Neural cell (in vitro differentiated cells): ENCODE measurements around the gene PLA2G2C. TPM values are rescaled to one million over a fixed set of nuclear protein-coding genes. Genes with fewer than 3 reads are reported as not detected.

Experiments
- H2AFZ ChIP-seq: fragments of 200-600, 300-800 bp; sonication (generic), shearing (Covaris generic); 2 replicates; pipeline ENCODE4 v1.6.0; 2014; ENCODE audit warnings: low read depth, mild to moderate bottlenecking, antibody characterized with exemption, low read length, moderate library complexity
- H3F3A ChIP-seq: fragments of 200-600 bp; shearing (Covaris generic); 2 replicates; pipeline ENCODE4 v1.6.1; 2016; ENCODE audit warnings: mild to moderate bottlenecking, moderate library complexity, mixed read lengths, antibody characterized with exemption, low read length; ENCODE audit not compliant: insufficient read depth, poor library complexity, severe bottlenecking
- H3K27ac ChIP-seq: fragments of 200-600, 300-800 bp; sonication (generic), shearing (Covaris generic); 2 replicates; pipeline ENCODE4 v1.5.1; 2014; ENCODE audit warnings: mild to moderate bottlenecking, low read length, moderate library complexity
- H3K27me3 ChIP-seq: fragments of 300-800, 200-600 bp; sonication (generic), shearing (Covaris generic); 2 replicates; pipeline ENCODE4 v1.6.0; 2014; ENCODE audit warnings: mild to moderate bottlenecking, low read depth, low read length, moderate library complexity; ENCODE audit not compliant: insufficient read depth
- H3K36me3 ChIP-seq: fragments of 300-800, 200-600 bp; sonication (generic), shearing (Covaris generic); 2 replicates; pipeline ENCODE4 v1.5.1; 2014; ENCODE audit warnings: mild to moderate bottlenecking, antibody characterized with exemption, low read length, moderate library complexity; ENCODE audit not compliant: insufficient read depth
- H3K4me2 ChIP-seq: fragments of 300-800, 200-600 bp; sonication (generic), shearing (Covaris generic); 2 replicates; pipeline ENCODE4 v1.6.0; 2014; ENCODE audit warnings: mild to moderate bottlenecking, low read length
- H3K4me3 ChIP-seq: fragments of 300-800, 200-600 bp; sonication (generic), shearing (Covaris generic); 2 replicates; pipeline ENCODE4 v1.5.1; 2014; ENCODE audit warnings: mild to moderate bottlenecking, low read length, moderate library complexity
- H3K79me2 ChIP-seq: fragments of 200-600 bp; shearing (Covaris generic); replicated peaks from 2 replicates; pipeline ENCODE4 v1.6.0; 2014; ENCODE audit warnings: mild to moderate bottlenecking, low read length, moderate library complexity; ENCODE audit not compliant: insufficient read depth
- H3K9ac ChIP-seq: fragments of 300-800, 200-600 bp; sonication (generic), shearing (Covaris generic); 2 replicates; pipeline ENCODE4 v1.6.1; 2016; ENCODE audit warnings: mild to moderate bottlenecking, low read length, mixed read lengths
- H3K9me2 ChIP-seq: fragments of 200-600 bp; shearing (Covaris generic); 2 replicates; pipeline ENCODE4 v1.6.1; 2016; ENCODE audit warnings: mild to moderate bottlenecking, low read length, mixed read lengths; ENCODE audit not compliant: insufficient read depth
- H3K9me3 ChIP-seq: fragments of 200-600, 300-800 bp; sonication (generic), shearing (Covaris generic); 2 replicates; pipeline ENCODE4 v1.6.1; 2016; ENCODE audit warnings: mild to moderate bottlenecking, mixed run types, low read length, moderate library complexity, mixed read lengths
- H4K20me1 ChIP-seq: fragments of 200-600 bp; shearing (Covaris generic); 2 replicates; pipeline ENCODE4 v1.6.1; 2016; ENCODE audit warnings: mild to moderate bottlenecking, mixed run types; ENCODE audit not compliant: insufficient read depth
- EP300 ChIP-seq: fragments of 450-650 bp; conservative IDR thresholded peaks from 2 replicates; pipeline ENCODE4 v1.6.1; 2014; ENCODE audit warnings: antibody characterized with exemption, mild to moderate bottlenecking, moderate library complexity; ENCODE audit not compliant: poor library complexity, severe bottlenecking
- EZH2 ChIP-seq: fragments of 200-600, 300-800 bp; shearing (Covaris generic), sonication (generic); IDR thresholded peaks from 2 replicates; pipeline ENCODE4 v1.6.1; 2014; ENCODE audit warnings: antibody characterized with exemption, low read length, borderline replicate concordance, mild to moderate bottlenecking; ENCODE audit not compliant: insufficient read depth, poor library complexity, severe bottlenecking
- MXI1 ChIP-seq: fragments of 450-650 bp; conservative IDR thresholded peaks from 2 replicates; pipeline ENCODE4 v1.6.1; 2014; ENCODE audit warnings: antibody characterized with exemption, mild to moderate bottlenecking; ENCODE audit not compliant: poor library complexity, severe bottlenecking
- POLR2AphosphoS5 ChIP-seq: IDR thresholded peaks from 2 replicates; pipeline ENCODE4 v1.6.1; 2012
- RAD21 ChIP-seq: fragments of 450-650 bp; conservative IDR thresholded peaks from 2 replicates; pipeline ENCODE4 v1.6.1; 2014; ENCODE audit warnings: antibody characterized with exemption, mild to moderate bottlenecking, moderate library complexity
- SMC3 ChIP-seq: fragments of 450-650 bp; conservative IDR thresholded peaks from 2 replicates; pipeline ENCODE4 v1.6.1; 2014; ENCODE audit warnings: antibody characterized with exemption, mild to moderate bottlenecking, moderate library complexity; ENCODE audit not compliant: poor library complexity
- TAF1 ChIP-seq: IDR thresholded peaks from 2 replicates; pipeline ENCODE4 v1.6.1; 2012; ENCODE audit warnings: low read depth
- polyA plus RNA-seq: library from polyadenylated mRNA; depleted of rRNA; stranded (reverse); fragments of >200 nt; gene quantifications from 2 replicates; pipeline ENCODE4 v1.2.3, GENCODE V29; 2014
- TF ChIP-seq, protein P1 (sequence below): IDR thresholded peaks from 2 replicates; pipeline ENCODE4 v1.6.1; 2012; ENCODE audit warnings: borderline replicate concordance
- TF ChIP-seq, protein P2 (sequence below): fragments of 450-650 bp; IDR thresholded peaks from 2 replicates; pipeline ENCODE4 v1.5.1; 2014; ENCODE audit warnings: antibody characterized with exemption, mild to moderate bottlenecking, moderate library complexity; ENCODE audit not compliant: poor library complexity, severe bottlenecking

PLA2G2C gene
- polyA plus RNA-seq, 1 donor from 2014 or later, result not detected

DNA sequence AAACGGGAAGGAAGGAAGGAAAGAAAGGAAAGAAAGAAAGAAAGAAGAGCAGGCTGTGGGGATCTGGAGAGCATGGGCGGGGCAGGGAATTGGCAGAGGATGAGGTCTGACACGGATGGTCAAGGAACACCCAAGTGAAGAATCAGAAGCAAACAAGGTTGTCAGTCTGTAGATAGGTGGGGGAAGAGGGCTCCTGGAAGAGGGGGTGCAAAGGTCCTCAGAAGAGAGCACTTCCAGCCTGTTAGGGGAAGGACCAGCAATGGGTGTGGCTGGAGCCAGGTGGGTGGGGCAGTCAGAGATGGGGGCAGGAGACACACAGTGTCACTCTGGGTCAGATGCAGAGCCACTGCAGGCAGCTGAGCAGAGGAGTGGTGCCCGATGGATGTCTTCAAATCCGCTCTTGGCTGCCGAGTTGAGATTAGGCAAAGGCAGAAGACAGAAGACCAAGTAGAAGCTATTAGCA, 11.0 kb upstream of the PLA2G2C start:
- no peak overlapping the region for H3K4me2 ChIP-seq
- no peaks in the 10 kb centered on the region for H3K9me2 ChIP-seq
- no peak overlapping the region for H2AFZ ChIP-seq
- no peak overlapping the region for H3K9ac ChIP-seq
- no peaks in the 10 kb centered on the region for H3K79me2 ChIP-seq
- no peak overlapping the region for H3K4me3 ChIP-seq
- no peaks in the 10 kb centered on the region for H3K9me3 ChIP-seq
- no peaks in the 10 kb centered on the region for H3F3A ChIP-seq
- TF ChIP-seq, protein P1, sequence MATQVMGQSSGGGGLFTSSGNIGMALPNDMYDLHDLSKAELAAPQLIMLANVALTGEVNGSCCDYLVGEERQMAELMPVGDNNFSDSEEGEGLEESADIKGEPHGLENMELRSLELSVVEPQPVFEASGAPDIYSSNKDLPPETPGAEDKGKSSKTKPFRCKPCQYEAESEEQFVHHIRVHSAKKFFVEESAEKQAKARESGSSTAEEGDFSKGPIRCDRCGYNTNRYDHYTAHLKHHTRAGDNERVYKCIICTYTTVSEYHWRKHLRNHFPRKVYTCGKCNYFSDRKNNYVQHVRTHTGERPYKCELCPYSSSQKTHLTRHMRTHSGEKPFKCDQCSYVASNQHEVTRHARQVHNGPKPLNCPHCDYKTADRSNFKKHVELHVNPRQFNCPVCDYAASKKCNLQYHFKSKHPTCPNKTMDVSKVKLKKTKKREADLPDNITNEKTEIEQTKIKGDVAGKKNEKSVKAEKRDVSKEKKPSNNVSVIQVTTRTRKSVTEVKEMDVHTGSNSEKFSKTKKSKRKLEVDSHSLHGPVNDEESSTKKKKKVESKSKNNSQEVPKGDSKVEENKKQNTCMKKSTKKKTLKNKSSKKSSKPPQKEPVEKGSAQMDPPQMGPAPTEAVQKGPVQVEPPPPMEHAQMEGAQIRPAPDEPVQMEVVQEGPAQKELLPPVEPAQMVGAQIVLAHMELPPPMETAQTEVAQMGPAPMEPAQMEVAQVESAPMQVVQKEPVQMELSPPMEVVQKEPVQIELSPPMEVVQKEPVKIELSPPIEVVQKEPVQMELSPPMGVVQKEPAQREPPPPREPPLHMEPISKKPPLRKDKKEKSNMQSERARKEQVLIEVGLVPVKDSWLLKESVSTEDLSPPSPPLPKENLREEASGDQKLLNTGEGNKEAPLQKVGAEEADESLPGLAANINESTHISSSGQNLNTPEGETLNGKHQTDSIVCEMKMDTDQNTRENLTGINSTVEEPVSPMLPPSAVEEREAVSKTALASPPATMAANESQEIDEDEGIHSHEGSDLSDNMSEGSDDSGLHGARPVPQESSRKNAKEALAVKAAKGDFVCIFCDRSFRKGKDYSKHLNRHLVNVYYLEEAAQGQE, result no peak
- TF ChIP-seq TAF1, result no peak
- no peak for TF ChIP-seq EZH2
- no peak for TF ChIP-seq EP300
- TF ChIP-seq SMC3, result no peak
- TF ChIP-seq, protein P2, sequence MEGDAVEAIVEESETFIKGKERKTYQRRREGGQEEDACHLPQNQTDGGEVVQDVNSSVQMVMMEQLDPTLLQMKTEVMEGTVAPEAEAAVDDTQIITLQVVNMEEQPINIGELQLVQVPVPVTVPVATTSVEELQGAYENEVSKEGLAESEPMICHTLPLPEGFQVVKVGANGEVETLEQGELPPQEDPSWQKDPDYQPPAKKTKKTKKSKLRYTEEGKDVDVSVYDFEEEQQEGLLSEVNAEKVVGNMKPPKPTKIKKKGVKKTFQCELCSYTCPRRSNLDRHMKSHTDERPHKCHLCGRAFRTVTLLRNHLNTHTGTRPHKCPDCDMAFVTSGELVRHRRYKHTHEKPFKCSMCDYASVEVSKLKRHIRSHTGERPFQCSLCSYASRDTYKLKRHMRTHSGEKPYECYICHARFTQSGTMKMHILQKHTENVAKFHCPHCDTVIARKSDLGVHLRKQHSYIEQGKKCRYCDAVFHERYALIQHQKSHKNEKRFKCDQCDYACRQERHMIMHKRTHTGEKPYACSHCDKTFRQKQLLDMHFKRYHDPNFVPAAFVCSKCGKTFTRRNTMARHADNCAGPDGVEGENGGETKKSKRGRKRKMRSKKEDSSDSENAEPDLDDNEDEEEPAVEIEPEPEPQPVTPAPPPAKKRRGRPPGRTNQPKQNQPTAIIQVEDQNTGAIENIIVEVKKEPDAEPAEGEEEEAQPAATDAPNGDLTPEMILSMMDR, result no peak
- no peak for TF ChIP-seq RAD21
- TF ChIP-seq MXI1, result no peak
- no peak for TF ChIP-seq POLR2AphosphoS5
- no peaks in the 10 kb centered on the region for H3K36me3 ChIP-seq
- no peaks in the 10 kb centered on the region for H3K27me3 ChIP-seq
- H4K20me1 ChIP-seq, result no peaks in the 10 kb centered on the region
- H3K27ac ChIP-seq, result no peak overlapping the region

DNA sequence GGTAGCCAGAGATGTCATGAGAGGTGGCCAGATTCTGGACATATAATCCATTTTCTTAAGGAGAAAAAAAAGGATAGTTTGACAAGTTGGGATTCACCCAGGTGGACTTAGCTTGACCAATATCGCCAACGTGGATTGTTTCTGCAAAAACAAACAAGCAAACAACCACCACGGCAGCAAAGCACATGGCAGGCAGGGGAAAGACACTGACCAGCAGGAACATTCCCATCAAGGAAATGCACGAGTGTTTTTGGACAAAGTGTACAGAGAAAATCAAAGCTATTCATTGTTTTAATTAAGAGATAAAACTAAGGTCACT, 9.1 kb upstream of the PLA2G2C start:
- no peak overlapping the region for H3K4me2 ChIP-seq
- no peak overlapping the region for H3K4me3 ChIP-seq
- H3K27ac ChIP-seq, result no peak overlapping the region
- H3K36me3 ChIP-seq, result no peaks in the 10 kb centered on the region
- H3F3A ChIP-seq, result no peaks in the 10 kb centered on the region
- H4K20me1 ChIP-seq, result no peaks in the 10 kb centered on the region
- H3K9ac ChIP-seq, result no peak overlapping the region
- H3K9me3 ChIP-seq, result no peaks in the 10 kb centered on the region
- TF ChIP-seq, protein P2, result peak; percentile 0
- no peak for TF ChIP-seq SMC3
- H2AFZ ChIP-seq, result no peak overlapping the region
- no peaks in the 10 kb centered on the region for H3K9me2 ChIP-seq
- H3K79me2 ChIP-seq, result no peaks in the 10 kb centered on the region
- H3K27me3 ChIP-seq, result no peaks in the 10 kb centered on the region
